Glutamatergic neuron (in vitro differentiated cells): ENCODE measurements around the gene COL6A2. TPM values are rescaled to one million over a fixed set of nuclear protein-coding genes. Genes with fewer than 3 reads are reported as not detected.

Source experiments
- DNase-seq: peaks from one replicate; pipeline ENCODE4 v3.0.0; 2022
- H3K27ac Mint-ChIP-seq: one replicate; pipeline ENCODE4 v1.8.0; 2020; ENCODE audit warnings: mild to moderate bottlenecking, mixed read lengths, inconsistent platforms; ENCODE audit not compliant: unreplicated experiment
- H3K27me3 Mint-ChIP-seq: one replicate; pipeline ENCODE4 v1.8.0; 2020; ENCODE audit warnings: mild to moderate bottlenecking, moderate library complexity, mixed read lengths, inconsistent platforms; ENCODE audit not compliant: unreplicated experiment
- H3K36me3 Mint-ChIP-seq: one replicate; pipeline ENCODE4 v1.8.0; 2020; ENCODE audit warnings: mild to moderate bottlenecking, mixed read lengths, inconsistent platforms; ENCODE audit not compliant: unreplicated experiment
- H3K4me1 Mint-ChIP-seq: one replicate; pipeline ENCODE4 v1.8.0; 2020; ENCODE audit warnings: mild to moderate bottlenecking, low read depth, mixed read lengths, inconsistent platforms; ENCODE audit not compliant: unreplicated experiment
- H3K4me3 Mint-ChIP-seq: one replicate; pipeline ENCODE4 v1.8.0; 2020; ENCODE audit warnings: mild to moderate bottlenecking, mixed read lengths, inconsistent platforms; ENCODE audit not compliant: unreplicated experiment
- H3K9me3 Mint-ChIP-seq: one replicate; pipeline ENCODE4 v1.8.0; 2020; ENCODE audit warnings: mild to moderate bottlenecking, moderate library complexity, mixed read lengths, inconsistent platforms; ENCODE audit not compliant: unreplicated experiment
- total RNA-seq: library from RNA; stranded (reverse); fragmentation: NEBNext Ultra II Directional; extraction: Animal tissue kit (Norgen Biotek cat#: 25700); gene quantifications from one replicate; pipeline ENCODE4 v1.2.1, GENCODE V29; 2021; ENCODE audit not compliant: unreplicated experiment
- TF ChIP-seq, protein P1 (sequence below): fragments of 200-600 bp; sonication (generic); IDR thresholded peaks from one replicate; pipeline ENCODE4 v1.5.0; 2021; ENCODE audit not compliant: partially characterized antibody, unreplicated experiment

Gene COL6A2
- total RNA-seq, 1 donor from 2014 or later, result 55.2 TPM

DNA sequence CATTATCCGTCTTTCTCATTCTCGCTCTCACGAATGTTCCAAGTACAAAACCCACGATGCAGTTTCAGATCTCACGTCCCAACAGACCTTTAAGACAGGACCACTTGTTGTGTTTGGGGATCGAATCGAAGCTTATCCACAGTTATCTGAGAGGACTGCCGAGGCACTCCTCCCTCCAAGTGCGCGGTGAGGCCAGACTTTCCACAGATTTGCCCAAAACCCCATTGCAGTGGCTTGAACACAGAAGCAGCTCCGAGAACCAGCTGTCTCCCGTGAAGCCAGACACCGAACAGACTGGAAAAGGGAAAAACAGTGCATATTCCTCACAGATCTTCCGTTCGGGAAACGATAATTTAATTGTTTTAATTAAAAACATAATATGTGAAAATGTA is 46.5 kb upstream of the COL6A2 start:
- H3K4me1 Mint-ChIP-seq, result peaks cover 20% of the 10 kb centered on the region
- DNase-seq, result no peak
- TF ChIP-seq, protein P1, sequence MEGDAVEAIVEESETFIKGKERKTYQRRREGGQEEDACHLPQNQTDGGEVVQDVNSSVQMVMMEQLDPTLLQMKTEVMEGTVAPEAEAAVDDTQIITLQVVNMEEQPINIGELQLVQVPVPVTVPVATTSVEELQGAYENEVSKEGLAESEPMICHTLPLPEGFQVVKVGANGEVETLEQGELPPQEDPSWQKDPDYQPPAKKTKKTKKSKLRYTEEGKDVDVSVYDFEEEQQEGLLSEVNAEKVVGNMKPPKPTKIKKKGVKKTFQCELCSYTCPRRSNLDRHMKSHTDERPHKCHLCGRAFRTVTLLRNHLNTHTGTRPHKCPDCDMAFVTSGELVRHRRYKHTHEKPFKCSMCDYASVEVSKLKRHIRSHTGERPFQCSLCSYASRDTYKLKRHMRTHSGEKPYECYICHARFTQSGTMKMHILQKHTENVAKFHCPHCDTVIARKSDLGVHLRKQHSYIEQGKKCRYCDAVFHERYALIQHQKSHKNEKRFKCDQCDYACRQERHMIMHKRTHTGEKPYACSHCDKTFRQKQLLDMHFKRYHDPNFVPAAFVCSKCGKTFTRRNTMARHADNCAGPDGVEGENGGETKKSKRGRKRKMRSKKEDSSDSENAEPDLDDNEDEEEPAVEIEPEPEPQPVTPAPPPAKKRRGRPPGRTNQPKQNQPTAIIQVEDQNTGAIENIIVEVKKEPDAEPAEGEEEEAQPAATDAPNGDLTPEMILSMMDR, result no peak
- H3K36me3 Mint-ChIP-seq, result peaks cover 4% of the 10 kb centered on the region
- peak overlapping the region; percentile 35 for H3K27ac Mint-ChIP-seq
- peaks cover 16% of the 10 kb centered on the region for H3K9me3 Mint-ChIP-seq
- peak overlapping the region; percentile 49 for H3K4me3 Mint-ChIP-seq
- H3K27me3 Mint-ChIP-seq, result peaks cover 8% of the 10 kb centered on the region

DNA sequence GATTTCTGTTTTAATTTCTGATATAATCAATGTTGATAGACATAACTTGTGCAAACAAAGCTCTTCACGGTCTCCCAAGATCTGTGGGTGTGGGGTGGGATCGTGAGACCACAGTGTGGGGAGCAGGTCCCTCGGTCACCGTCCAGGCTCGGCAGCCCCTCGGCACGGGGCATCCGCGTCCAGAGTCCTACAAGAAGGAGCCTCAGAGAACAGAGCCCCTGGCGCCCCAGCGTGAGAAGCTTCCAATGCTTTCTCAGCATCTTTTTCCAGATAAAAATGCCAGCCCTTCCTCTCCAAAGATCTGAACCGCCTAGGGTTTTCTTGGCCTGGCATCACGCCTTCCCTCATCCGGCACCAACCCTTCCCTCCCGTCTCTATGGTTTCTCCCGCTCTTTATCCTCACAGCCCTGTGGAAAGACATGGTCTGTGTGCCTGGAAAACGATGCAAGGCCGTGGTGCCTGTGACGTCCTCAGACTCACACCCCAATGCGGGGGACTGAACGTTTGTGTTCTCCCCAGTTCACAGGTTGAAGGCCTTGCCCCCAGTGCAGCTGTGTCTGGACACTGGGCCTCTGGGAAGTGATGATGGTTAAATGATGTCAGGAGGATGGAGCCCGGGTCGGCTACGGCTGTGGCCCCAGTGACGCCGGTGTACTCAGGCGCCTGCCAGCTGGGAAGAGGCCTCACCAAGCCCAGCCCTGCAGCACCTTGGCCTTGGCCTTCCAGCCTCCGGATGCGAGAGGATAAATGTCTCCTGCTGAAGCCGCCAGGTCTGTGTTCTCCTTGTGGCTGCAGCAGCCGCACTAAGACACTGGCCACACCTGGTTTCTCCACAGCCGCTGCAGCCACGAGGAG is 45.9 kb upstream of the COL6A2 start:
- H3K4me3 Mint-ChIP-seq, result peak overlapping the region; percentile 25
- H3K27ac Mint-ChIP-seq, result no peak overlapping the region
- TF ChIP-seq, protein P1, result no peak
- H3K9me3 Mint-ChIP-seq, result peaks cover 14% of the 10 kb centered on the region
- H3K36me3 Mint-ChIP-seq, result peaks cover 4% of the 10 kb centered on the region
- peaks cover 8% of the 10 kb centered on the region for H3K27me3 Mint-ChIP-seq
- peaks cover 20% of the 10 kb centered on the region for H3K4me1 Mint-ChIP-seq
- DNase-seq, result no peak

DNA sequence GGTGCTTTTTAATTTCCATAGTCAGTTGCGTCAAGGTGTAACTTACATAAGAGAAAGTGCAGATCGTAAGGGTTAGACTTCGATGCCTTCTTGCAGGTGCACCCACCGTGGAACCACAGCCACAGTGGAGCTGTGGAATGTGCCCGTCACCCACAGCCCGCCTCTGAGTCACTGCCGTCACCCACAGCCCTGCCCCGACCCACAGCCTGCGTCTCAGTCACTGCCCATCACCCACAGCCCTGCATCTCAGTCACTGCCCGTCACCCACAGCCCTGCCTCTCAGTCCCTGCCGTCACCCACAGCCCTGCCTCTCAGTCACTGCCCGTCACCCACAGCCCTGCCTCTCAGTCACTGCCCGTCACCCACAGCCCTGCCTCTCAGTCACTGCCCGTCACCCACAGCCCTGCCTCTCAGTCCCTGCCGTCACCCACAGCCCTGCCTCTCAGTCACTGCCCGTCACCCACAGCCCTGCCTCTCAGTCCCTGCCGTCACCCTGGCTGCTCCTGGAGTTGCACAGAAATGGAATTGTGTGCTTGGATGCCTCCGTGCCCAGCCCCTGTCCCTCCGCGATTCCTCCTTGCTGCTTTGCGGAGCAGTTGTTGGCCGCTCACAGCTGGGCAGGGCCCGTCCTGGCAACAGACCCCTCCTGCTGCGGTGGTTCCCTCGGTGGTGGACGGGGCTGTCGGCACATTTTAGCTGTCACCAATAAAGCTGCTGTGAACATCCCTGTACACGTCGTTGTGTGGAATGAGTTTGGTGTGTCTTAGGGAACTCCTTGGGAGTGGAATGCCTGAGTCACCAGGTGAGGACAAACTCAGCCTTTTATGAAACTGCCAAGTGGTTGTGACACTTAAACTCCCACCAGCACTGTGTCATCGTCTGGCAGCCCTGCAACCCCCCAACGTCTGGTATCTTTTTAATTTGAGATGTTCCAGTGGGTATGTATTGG is 44.9 kb upstream of the COL6A2 start:
- no peak for DNase-seq
- Mint-ChIP-seq H3K36me3 (peaks cover 4% of the 10 kb centered on the region), H3K27me3 (peaks cover 8% of the 10 kb centered on the region), H3K4me1 (peaks cover 20% of the 10 kb centered on the region), H3K4me3 (no peak overlapping the region), H3K27ac (no peak overlapping the region), H3K9me3 (peaks cover 14% of the 10 kb centered on the region)
- TF ChIP-seq, protein P1, result no peak

DNA sequence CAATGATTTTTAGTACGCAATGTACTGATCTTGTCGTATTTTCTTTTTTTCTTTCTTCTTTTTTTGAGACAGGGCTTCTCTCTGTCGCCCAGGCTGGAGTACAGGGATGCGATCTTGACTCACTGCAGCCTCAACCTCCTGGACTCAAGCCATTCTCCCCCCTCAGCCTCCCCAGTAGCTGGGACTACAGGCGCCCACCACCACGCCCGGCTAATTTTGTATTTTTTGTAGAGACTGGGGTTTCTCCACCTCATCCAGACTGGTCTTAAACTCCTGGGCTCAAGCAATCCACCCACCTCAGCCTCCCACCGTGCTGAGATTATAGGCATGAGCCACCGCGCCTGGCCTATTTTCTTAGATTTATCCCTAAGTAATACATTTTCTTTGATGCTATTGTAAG is 43.9 kb upstream of the COL6A2 start:
- Mint-ChIP-seq H3K4me1 (peaks cover 23% of the 10 kb centered on the region), H3K27ac (peak overlapping the region; percentile 43), H3K9me3 (peaks cover 18% of the 10 kb centered on the region), H3K27me3 (peaks cover 13% of the 10 kb centered on the region), H3K36me3 (peaks cover 14% of the 10 kb centered on the region), H3K4me3 (no peak overlapping the region)
- no peak for DNase-seq
- TF ChIP-seq, protein P1, result no peak
